HEK293T (cell line): ENCODE results near the gene TBC1D14.

Source experiments
- CTCF ChIA-PET: fragments of 350-600 bp; formaldehyde crosslinking; extraction: SDS; loops from one replicate; lab custom pipeline; 2021; ENCODE audit warnings: antibody characterized with exemption, inconsistent platforms; lab: Yijun Ruan, JAX
- POLR2A ChIA-PET: fragments of 350-600 bp; formaldehyde crosslinking; extraction: SDS; loops from one replicate; lab custom pipeline; 2020; ENCODE audit warnings: antibody characterized with exemption, inconsistent platforms; lab: Yijun Ruan, JAX
- DNase-seq: peaks from one replicate; pipeline ENCODE4 v3.0.0; 2012; ENCODE audit warnings: mixed read lengths; ENCODE audit errors: extremely low spot score
- ARNT ChIP-seq: fragments of 450-650 bp; IDR thresholded peaks from 2 replicates; pipeline ENCODE4 v1.6.1; 2017; ENCODE audit warnings: mild to moderate bottlenecking
- BHLHE40 ChIP-seq: fragments of 450-650 bp; IDR thresholded peaks from 2 replicates; pipeline ENCODE4 v1.6.1; 2016; ENCODE audit warnings: mild to moderate bottlenecking, moderate library complexity, borderline replicate concordance
- CTBP1 ChIP-seq: fragments of 450-650 bp; IDR thresholded peaks from 2 replicates; pipeline ENCODE4 v1.6.1; 2016; ENCODE audit warnings: borderline replicate concordance
- ELF4 ChIP-seq: fragments of 450-650 bp; IDR thresholded peaks from 2 replicates; pipeline ENCODE4 v1.6.1; 2017; ENCODE audit warnings: antibody characterized with exemption
- FOXA1 ChIP-seq: fragments of 450-650 bp; IDR thresholded peaks from 2 replicates; pipeline ENCODE4 v1.6.1; 2016; ENCODE audit warnings: mild to moderate bottlenecking
- FOXK2 ChIP-seq: fragments of 450-650 bp; IDR thresholded peaks from 2 replicates; pipeline ENCODE4 v1.6.1; 2016; ENCODE audit warnings: mild to moderate bottlenecking
- FOXM1 ChIP-seq: fragments of 450-650 bp; IDR thresholded peaks from 2 replicates; pipeline ENCODE4 v1.6.1; 2017; ENCODE audit warnings: mild to moderate bottlenecking, borderline replicate concordance
- HDGF ChIP-seq: fragments of 450-650 bp; IDR thresholded peaks from 2 replicates; pipeline ENCODE4 v1.6.1; 2017; ENCODE audit warnings: antibody characterized with exemption, borderline replicate concordance
- L3MBTL2 ChIP-seq: fragments of 450-650 bp; conservative IDR thresholded peaks from 2 replicates; pipeline ENCODE4 v1.6.1; 2016; ENCODE audit warnings: mild to moderate bottlenecking
- LEF1 ChIP-seq: fragments of 450-650 bp; IDR thresholded peaks from 2 replicates; pipeline ENCODE4 v1.6.1; 2017; ENCODE audit warnings: mild to moderate bottlenecking, borderline replicate concordance
- NFRKB ChIP-seq: fragments of 450-650 bp; IDR thresholded peaks from 2 replicates; pipeline ENCODE4 v1.6.1; 2016; ENCODE audit warnings: mild to moderate bottlenecking, moderate library complexity
- PKNOX1 ChIP-seq: fragments of 450-650 bp; IDR thresholded peaks from 2 replicates; pipeline ENCODE4 v1.6.1; 2016
- SP1 ChIP-seq: fragments of 450-650 bp; IDR thresholded peaks from 2 replicates; pipeline ENCODE4 v1.6.1; 2017
- SUZ12 ChIP-seq: fragments of 450-650 bp; IDR thresholded peaks from 2 replicates; pipeline ENCODE4 v1.6.1; 2016; ENCODE audit warnings: mild to moderate bottlenecking
- TARDBP ChIP-seq: fragments of 450-650 bp; IDR thresholded peaks from 2 replicates; pipeline ENCODE4 v1.6.1; 2016
- ZNF384 ChIP-seq: fragments of 450-650 bp; IDR thresholded peaks from 2 replicates; pipeline ENCODE4 v1.6.1; 2016

Gene TBC1D14

GRCh38 chr4:6917461-6918271, 8.0 kb downstream of the TBC1D14 start:
- CTCF ChIA-PET, result interaction anchor here (0.6 to 1.9 kb wide), 5 partner anchors 9 to 152 kb away, joined by 3 to 6 read pairs (median 3); no protein-coding TSS in a partner anchor

GRCh38 chr4:6918338-6918737, 8.7 kb downstream of the TBC1D14 start:
- ChIA-PET CTCF (no interaction called here), POLR2A (no interaction called here)
- DNase-seq, result no peak
- TF ChIP-seq ELF4 (no peak), FOXK2 (no peak), HDGF (no peak), SUZ12 (no peak), TARDBP (no peak), FOXM1 (no peak), ARNT (no peak), ZNF384 (no peak), CTBP1 (no peak), PKNOX1 (no peak), LEF1 (no peak), BHLHE40 (no peak), SP1 (no peak), NFRKB (no peak), L3MBTL2 (no peak), FOXA1 (no peak)

More at GRCh38 chr4:6917461-6918271, 8.0 kb downstream of the TBC1D14 start:
- TF ChIP-seq CTBP1 (peak; percentile 6; the same call in 1 of the 2 replicates), ELF4 (no peak), L3MBTL2 (peak; percentile 58)
- POLR2A ChIA-PET, result interaction anchor here (1.3 to 1.4 kb wide), 2 partner anchors 9 to 69 kb away, joined by 4 to 5 read pairs; no protein-coding TSS in a partner anchor
- DNase-seq, result peak; percentile 69

- TF ChIP-seq CTBP1, result no peak
- TF ChIP-seq PKNOX1, result no peak
- no peak for TF ChIP-seq SUZ12
- no peak for TF ChIP-seq ELF4
- DNase-seq, result no peak
- ChIA-PET POLR2A (no interaction called here), CTCF (no interaction called here)
Observed at GRCh38 chr4:6920171-6920570, 10.5 kb downstream of the TBC1D14 start.

- ChIA-PET CTCF (no interaction called here), POLR2A (no interaction called here)
- DNase-seq, result no peak
- TF ChIP-seq FOXA1 (no peak), SP1 (no peak), CTBP1 (no peak), BHLHE40 (no peak), LEF1 (no peak), SUZ12 (no peak), NFRKB (no peak), FOXK2 (no peak), L3MBTL2 (no peak), PKNOX1 (no peak), ZNF384 (no peak), HDGF (no peak), ELF4 (no peak), TARDBP (no peak), FOXM1 (no peak), ARNT (no peak)
Observed at GRCh38 chr4:6923507-6923906, 13.9 kb downstream of the TBC1D14 start.

GRCh38 chr4:6924361-6924779, 14.7 kb downstream of the TBC1D14 start:
- ChIA-PET CTCF (no interaction called here), POLR2A (no interaction called here)
- TF ChIP-seq PKNOX1, result no peak
- no peak for TF ChIP-seq FOXM1
- no peak for TF ChIP-seq LEF1
- no peak for TF ChIP-seq L3MBTL2
- TF ChIP-seq BHLHE40, result no peak
- TF ChIP-seq FOXA1, result no peak
- TF ChIP-seq ARNT, result no peak
- no peak for TF ChIP-seq NFRKB
- no peak for TF ChIP-seq FOXK2
- DNase-seq, result no peak

GRCh38 chr4:6925357-6925836, 15.8 kb downstream of the TBC1D14 start:
- TF ChIP-seq SP1 (no peak), L3MBTL2 (no peak), FOXM1 (no peak), FOXK2 (no peak), CTBP1 (no peak), FOXA1 (no peak), TARDBP (no peak), NFRKB (no peak), PKNOX1 (no peak), SUZ12 (no peak), BHLHE40 (no peak), LEF1 (no peak)
- POLR2A ChIA-PET, result no interaction called here
- CTCF ChIA-PET, result no interaction called here
- DNase-seq, result no peak
